ENCODE measurements around the gene ANO2. TPM values are rescaled to one million over a fixed set of nuclear protein-coding genes. Genes with fewer than 3 reads are reported as not detected.

Gene ANO2
- total RNA-seq, 2 donors from 2014 or later = 0.89 TPM; not detected in 1

DNA sequence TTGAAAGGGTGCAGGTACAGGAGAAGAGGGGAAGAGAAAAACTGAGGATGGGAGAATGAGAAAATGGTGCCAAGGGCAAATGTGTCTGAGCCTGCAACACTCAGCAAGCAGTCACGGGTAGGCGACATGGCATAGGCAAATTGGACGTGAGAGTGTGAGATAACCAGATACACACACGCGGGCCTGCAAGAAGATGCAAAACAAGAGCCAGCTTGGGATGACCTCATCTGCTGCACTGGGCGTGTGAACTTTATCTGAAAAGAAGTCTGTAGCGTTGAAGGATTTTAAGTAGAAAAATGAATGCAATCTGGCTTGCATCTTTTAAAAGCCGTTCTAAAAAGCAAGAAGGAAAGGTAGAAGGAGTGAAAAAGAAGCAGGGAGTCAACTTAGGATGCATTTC, 352.7 kb downstream of the ANO2 start:
- no peaks in the 10 kb centered on the region for H3K4me1 Mint-ChIP-seq
- no peaks in the 10 kb centered on the region for H3K36me3 Mint-ChIP-seq (ENCODE audit: low read depth)
- no peaks in the 10 kb centered on the region for H3K9me3 ChIP-seq (ENCODE audit: control insufficient read depth, low read length, poor library complexity, severe bottlenecking)
- ATAC-seq = no peak
- no peak overlapping the region for H3K27ac Mint-ChIP-seq
- DNase-seq = no peak
- no peak overlapping the region for H3K4me3 Mint-ChIP-seq
- H3K27me3 Mint-ChIP-seq = peaks cover 13% of the 10 kb centered on the region

DNA sequence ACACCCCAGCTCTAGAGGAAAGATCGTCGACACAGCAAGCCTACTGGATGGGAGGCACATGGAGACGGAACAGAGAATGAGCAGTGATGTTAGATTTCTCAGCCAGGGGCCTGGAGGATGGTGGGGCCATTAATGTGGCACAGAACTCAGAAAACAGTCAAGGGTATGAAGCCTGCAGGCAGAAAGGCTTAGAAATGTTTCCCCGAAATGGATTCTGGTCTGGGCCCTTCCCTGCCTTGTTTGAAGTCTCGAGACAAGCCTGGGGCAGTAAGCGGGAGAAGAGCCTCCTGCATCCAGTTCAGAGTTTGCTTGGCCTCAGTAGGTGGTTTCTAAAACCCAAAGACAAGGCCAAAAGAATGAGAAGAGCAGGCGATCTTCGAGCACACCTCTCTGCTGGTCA, 354.7 kb downstream of the ANO2 start:
- Mint-ChIP-seq H3K36me3 (ENCODE audit: low read depth) (no peaks in the 10 kb centered on the region), H3K27ac (no peak overlapping the region), H3K27me3 (peaks cover 13% of the 10 kb centered on the region), H3K4me3 (no peak overlapping the region), H3K4me1 (no peaks in the 10 kb centered on the region)
- DNase-seq = no peak
- ATAC-seq = no peak
- H3K9me3 ChIP-seq (ENCODE audit: control insufficient read depth, low read length, poor library complexity, severe bottlenecking) = no peaks in the 10 kb centered on the region

DNA sequence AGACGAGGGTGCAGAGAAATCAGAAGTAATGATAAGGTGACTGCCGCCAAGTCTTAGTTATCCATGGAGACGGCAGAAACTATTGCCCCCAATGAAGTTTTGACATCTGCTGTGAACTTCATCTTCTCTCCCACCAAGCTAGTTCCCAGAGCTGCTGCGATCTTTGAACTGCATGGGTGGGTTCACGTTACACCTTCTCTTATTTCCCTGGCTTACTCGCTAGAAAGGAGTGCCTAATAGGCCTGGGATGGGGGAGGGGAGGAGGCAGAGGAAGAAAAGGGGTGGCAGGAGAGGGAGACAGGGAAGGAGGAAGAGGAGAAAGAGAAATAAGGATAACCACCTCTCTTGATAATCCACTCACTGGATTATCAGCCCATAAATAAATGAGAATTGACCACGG, 356.0 kb downstream of the ANO2 start:
- H3K9me3 ChIP-seq (ENCODE audit: control insufficient read depth, low read length, poor library complexity, severe bottlenecking) = no peaks in the 10 kb centered on the region
- ATAC-seq (no peak), DNase-seq (no peak)
- Mint-ChIP-seq H3K36me3 (ENCODE audit: low read depth) (no peaks in the 10 kb centered on the region), H3K4me3 (no peak overlapping the region), H3K27ac (no peak overlapping the region), H3K4me1 (no peaks in the 10 kb centered on the region), H3K27me3 (peaks cover 13% of the 10 kb centered on the region)

- ATAC-seq (no peak), DNase-seq (no peak)
- peaks cover 13% of the 10 kb centered on the region for H3K27me3 Mint-ChIP-seq
- H3K27ac Mint-ChIP-seq = no peak overlapping the region
- no peaks in the 10 kb centered on the region for H3K4me1 Mint-ChIP-seq
- H3K9me3 ChIP-seq (ENCODE audit: control insufficient read depth, low read length, poor library complexity, severe bottlenecking) = no peaks in the 10 kb centered on the region
- H3K4me3 Mint-ChIP-seq = no peak overlapping the region
- H3K36me3 Mint-ChIP-seq (ENCODE audit: low read depth) = no peaks in the 10 kb centered on the region
Observed at GRCh38 chr12:5588591-5588990, 356.5 kb downstream of the ANO2 start.

DNA sequence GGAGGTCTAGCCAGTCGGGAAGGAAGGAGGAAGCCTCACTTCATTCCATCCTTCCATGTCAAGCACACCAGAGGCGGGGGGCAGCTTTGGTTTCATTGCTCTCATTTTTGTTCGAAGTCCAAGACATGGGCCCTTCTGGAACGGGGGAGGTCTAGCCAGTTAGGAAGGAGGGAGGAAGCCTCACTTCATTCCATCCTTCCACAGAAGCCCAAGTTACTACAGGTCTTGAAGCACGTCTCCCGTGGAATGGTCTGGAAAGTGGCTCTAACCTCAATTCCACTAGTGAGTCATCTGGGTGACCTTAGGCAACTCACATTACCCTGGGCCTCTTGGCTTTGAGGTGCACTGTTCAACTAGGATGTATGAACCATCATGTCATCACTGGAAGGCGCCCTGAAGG, 356.9 kb downstream of the ANO2 start:
- no peak for ATAC-seq
- H3K9me3 ChIP-seq (ENCODE audit: control insufficient read depth, low read length, poor library complexity, severe bottlenecking) = no peaks in the 10 kb centered on the region
- no peaks in the 10 kb centered on the region for H3K36me3 Mint-ChIP-seq (ENCODE audit: low read depth)
- peaks cover 13% of the 10 kb centered on the region for H3K27me3 Mint-ChIP-seq
- H3K4me3 Mint-ChIP-seq = no peak overlapping the region
- DNase-seq = no peak
- H3K27ac Mint-ChIP-seq = no peak overlapping the region
- H3K4me1 Mint-ChIP-seq = no peaks in the 10 kb centered on the region

DNA sequence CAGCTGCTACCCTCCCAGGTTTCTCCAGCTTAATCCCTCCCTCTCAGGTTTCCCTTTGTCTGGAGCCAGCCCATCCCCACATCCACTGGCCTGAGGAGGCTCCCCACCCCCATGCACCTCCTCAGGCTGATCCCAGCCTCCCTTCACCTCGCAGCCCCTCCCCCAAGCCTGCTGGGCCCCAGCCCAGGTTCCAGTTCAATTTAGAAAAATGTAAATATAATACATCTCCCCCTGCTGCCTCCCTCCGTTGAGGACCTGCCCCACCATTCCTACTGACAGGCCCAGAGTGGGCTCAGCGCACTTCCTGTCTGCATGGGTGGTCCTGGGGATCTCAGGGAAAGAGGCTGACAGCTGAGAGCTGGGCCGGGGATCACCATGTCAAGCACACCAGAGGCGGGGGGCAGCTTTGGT, 357.3 kb downstream of the ANO2 start:
- ATAC-seq (no peak), DNase-seq (no peak)
- H3K36me3 Mint-ChIP-seq (ENCODE audit: low read depth) = no peaks in the 10 kb centered on the region
- H3K9me3 ChIP-seq (ENCODE audit: control insufficient read depth, low read length, poor library complexity, severe bottlenecking) = no peaks in the 10 kb centered on the region
- peaks cover 13% of the 10 kb centered on the region for H3K27me3 Mint-ChIP-seq
- H3K27ac Mint-ChIP-seq = no peak overlapping the region
- no peaks in the 10 kb centered on the region for H3K4me1 Mint-ChIP-seq
- H3K4me3 Mint-ChIP-seq = no peak overlapping the region

- no peak overlapping the region for H3K27ac Mint-ChIP-seq
- H3K4me1 Mint-ChIP-seq = no peaks in the 10 kb centered on the region
- DNase-seq (no peak), ATAC-seq (no peak)
- no peaks in the 10 kb centered on the region for H3K36me3 Mint-ChIP-seq (ENCODE audit: low read depth)
- no peak overlapping the region for H3K4me3 Mint-ChIP-seq
- no peaks in the 10 kb centered on the region for H3K9me3 ChIP-seq (ENCODE audit: control insufficient read depth, low read length, poor library complexity, severe bottlenecking)
- H3K27me3 Mint-ChIP-seq = peaks cover 9% of the 10 kb centered on the region
Observed at GRCh38 chr12:5586201-5586600, 358.9 kb downstream of the ANO2 start.

GRCh38 chr12:5585178-5585577, 359.9 kb downstream of the ANO2 start:
- DNase-seq = no peak
- ATAC-seq = no peak
- H3K27ac Mint-ChIP-seq = no peak overlapping the region

DNA sequence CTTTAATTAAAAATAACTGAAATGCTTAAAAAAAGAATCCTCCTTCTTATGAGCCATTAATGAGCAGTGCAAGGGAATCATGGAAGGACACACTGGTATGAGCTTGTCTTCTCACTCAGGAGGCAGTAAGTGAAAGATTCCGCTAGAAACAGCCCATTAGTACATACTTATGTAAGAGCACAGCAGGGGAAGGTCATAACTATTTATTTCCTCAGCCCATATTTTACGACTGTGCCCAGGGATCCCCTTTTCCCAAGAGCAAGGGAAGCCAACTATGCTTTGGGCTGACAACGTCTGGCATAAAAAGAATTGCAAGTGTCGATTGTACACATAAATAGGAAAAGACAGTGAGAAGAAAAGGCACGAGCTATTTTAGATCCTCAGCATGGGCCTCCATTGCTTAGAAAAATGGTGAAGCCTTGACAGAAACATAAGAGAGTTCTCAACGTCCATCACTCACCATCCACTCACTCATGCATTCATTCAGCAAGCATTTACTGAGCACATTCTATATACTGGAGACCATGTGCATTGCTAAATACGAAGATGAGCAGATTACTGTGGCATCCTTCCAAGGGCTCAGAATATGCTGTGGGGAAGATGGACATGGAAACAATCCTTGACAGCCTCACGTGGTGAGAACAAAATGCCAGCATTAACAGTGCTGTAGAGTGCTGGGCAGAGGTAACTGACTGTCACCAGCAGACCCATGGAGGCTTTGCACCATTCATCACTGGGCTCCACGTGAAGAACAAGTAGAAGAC, 360.5 kb downstream of the ANO2 start:
- no peak overlapping the region for H3K27ac Mint-ChIP-seq

More at GRCh38 chr12:5585178-5585577, 359.9 kb downstream of the ANO2 start:
- no peaks in the 10 kb centered on the region for H3K4me1 Mint-ChIP-seq
- no peak overlapping the region for H3K4me3 Mint-ChIP-seq
- H3K9me3 ChIP-seq (ENCODE audit: control insufficient read depth, low read length, poor library complexity, severe bottlenecking) = no peaks in the 10 kb centered on the region
- no peaks in the 10 kb centered on the region for H3K36me3 Mint-ChIP-seq (ENCODE audit: low read depth)
- peaks cover 7% of the 10 kb centered on the region for H3K27me3 Mint-ChIP-seq

DNA sequence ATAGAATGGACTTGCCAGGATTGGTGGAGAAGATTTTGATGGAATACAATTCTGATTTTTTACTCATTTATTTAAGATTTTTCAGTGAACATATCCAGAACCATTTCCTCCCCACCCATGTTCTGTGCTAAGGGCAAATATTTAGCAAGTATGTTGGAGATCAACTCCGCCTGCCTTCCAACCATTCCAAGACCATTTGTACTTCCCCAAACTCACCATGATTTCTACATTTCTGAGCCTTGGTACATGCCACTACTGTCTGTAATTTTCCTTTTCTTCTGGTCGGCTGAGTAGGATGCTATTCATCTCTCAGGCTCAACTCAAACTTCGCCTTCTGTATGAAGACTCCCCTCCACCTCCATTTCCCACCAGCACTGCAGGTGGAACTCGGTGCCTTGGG, 362.5 kb downstream of the ANO2 start:
- Mint-ChIP-seq H3K27ac (no peak overlapping the region), H3K4me3 (no peak overlapping the region), H3K27me3 (no peaks in the 10 kb centered on the region), H3K4me1 (no peaks in the 10 kb centered on the region), H3K36me3 (ENCODE audit: low read depth) (no peaks in the 10 kb centered on the region)
- no peak for DNase-seq
- ATAC-seq = no peak
- H3K9me3 ChIP-seq (ENCODE audit: control insufficient read depth, low read length, poor library complexity, severe bottlenecking) = no peaks in the 10 kb centered on the region

More for the DNA sequence above, 360.5 kb downstream of the ANO2 start:
- no peak overlapping the region for H3K4me3 Mint-ChIP-seq
- no peaks in the 10 kb centered on the region for H3K9me3 ChIP-seq (ENCODE audit: control insufficient read depth, low read length, poor library complexity, severe bottlenecking)
- H3K36me3 Mint-ChIP-seq (ENCODE audit: low read depth) = no peaks in the 10 kb centered on the region
- peaks cover 7% of the 10 kb centered on the region for H3K27me3 Mint-ChIP-seq
- DNase-seq = no peak
- H3K4me1 Mint-ChIP-seq = no peaks in the 10 kb centered on the region
- ATAC-seq = no peak

- Mint-ChIP-seq H3K27me3 (no peaks in the 10 kb centered on the region), H3K27ac (no peak overlapping the region), H3K4me3 (no peak overlapping the region), H3K4me1 (no peaks in the 10 kb centered on the region), H3K36me3 (ENCODE audit: low read depth) (no peaks in the 10 kb centered on the region)
- DNase-seq (no peak), ATAC-seq (no peak)
- H3K9me3 ChIP-seq (ENCODE audit: control insufficient read depth, low read length, poor library complexity, severe bottlenecking) = no peaks in the 10 kb centered on the region
Observed at GRCh38 chr12:5582018-5582417, 363.0 kb downstream of the ANO2 start.

- no peak for ATAC-seq
- no peaks in the 10 kb centered on the region for H3K4me1 Mint-ChIP-seq
Observed at GRCh38 chr12:5581616-5582015, 363.4 kb downstream of the ANO2 start.

GRCh38 chr12:5581019-5581418, 364.0 kb downstream of the ANO2 start:
- H3K9me3 ChIP-seq (ENCODE audit: control insufficient read depth, low read length, poor library complexity, severe bottlenecking) = no peaks in the 10 kb centered on the region
- ATAC-seq (no peak), DNase-seq (no peak)
- Mint-ChIP-seq H3K27me3 (no peaks in the 10 kb centered on the region), H3K27ac (no peak overlapping the region), H3K36me3 (ENCODE audit: low read depth) (no peaks in the 10 kb centered on the region), H3K4me1 (no peaks in the 10 kb centered on the region), H3K4me3 (no peak overlapping the region)

More at GRCh38 chr12:5581616-5582015, 363.4 kb downstream of the ANO2 start:
- H3K4me3 Mint-ChIP-seq = no peak overlapping the region
- H3K27me3 Mint-ChIP-seq = no peaks in the 10 kb centered on the region
- no peaks in the 10 kb centered on the region for H3K9me3 ChIP-seq (ENCODE audit: control insufficient read depth, low read length, poor library complexity, severe bottlenecking)
- no peaks in the 10 kb centered on the region for H3K36me3 Mint-ChIP-seq (ENCODE audit: low read depth)
- H3K27ac Mint-ChIP-seq = no peak overlapping the region
- no peak for DNase-seq

GRCh38 chr12:5578775-5579174, 366.3 kb downstream of the ANO2 start:
- H3K4me3 Mint-ChIP-seq = no peak overlapping the region
- no peaks in the 10 kb centered on the region for H3K27me3 Mint-ChIP-seq
- no peaks in the 10 kb centered on the region for H3K36me3 Mint-ChIP-seq (ENCODE audit: low read depth)
- ATAC-seq (no peak), DNase-seq (no peak)
- H3K27ac Mint-ChIP-seq = no peak overlapping the region
- H3K4me1 Mint-ChIP-seq = no peaks in the 10 kb centered on the region
- H3K9me3 ChIP-seq (ENCODE audit: control insufficient read depth, low read length, poor library complexity, severe bottlenecking) = no peaks in the 10 kb centered on the region

Data from T-helper 17 cell (primary cell).